ENCODE results near the gene TPH2. TPM values are rescaled to one million over a fixed set of nuclear protein-coding genes. Genes with fewer than 3 reads are reported as not detected.

The TPH2 gene
- total RNA-seq, 2 donors from 2014 or later: not detected

GRCh38 chr12:71942703-71943102, 4.1 kb downstream of the TPH2 start:
- Histone ChIP-seq H3K36me3 (no peaks in the 10 kb centered on the region), H3K27ac (no peak overlapping the region), H3K4me3 (no peak overlapping the region), H3K27me3 (replicated peaks; ENCODE audit: insufficient read depth) (no peaks in the 10 kb centered on the region), H3K4me1 (ENCODE audit: control insufficient read depth in 1 of 2, low read depth in 2 of 2) (no peaks in the 10 kb centered on the region), H3K9me3 (no peaks in the 10 kb centered on the region)
- TF ChIP-seq CTCF (IDR thresholded peaks at IDR 0.05): no peak
- ATAC-seq (ENCODE audit: insufficient number of reproducible peaks, low FRiP score, low read depth) (no peak), DNase-seq (ENCODE audit: low spot score) (no peak)

GRCh38 chr12:71945121-71945520, 6.5 kb downstream of the TPH2 start:
- no peak for ATAC-seq (ENCODE audit: insufficient number of reproducible peaks, low FRiP score, low read depth)

GRCh38 chr12:71945883-71946282, 7.2 kb downstream of the TPH2 start:
- no peaks in the 10 kb centered on the region for H3K36me3 ChIP-seq
- H3K4me3 ChIP-seq: no peak overlapping the region
- H3K27ac ChIP-seq: no peak overlapping the region
- no peak for TF ChIP-seq CTCF (IDR thresholded peaks at IDR 0.05)
- DNase-seq (ENCODE audit: low spot score) (no peak), ATAC-seq (ENCODE audit: insufficient number of reproducible peaks, low FRiP score, low read depth) (no peak)
- no peaks in the 10 kb centered on the region for H3K9me3 ChIP-seq
- no peaks in the 10 kb centered on the region for H3K4me1 ChIP-seq (ENCODE audit: control insufficient read depth in 1 of 2, low read depth in 2 of 2)
- no peaks in the 10 kb centered on the region for H3K27me3 ChIP-seq (replicated peaks; ENCODE audit: insufficient read depth)

More at GRCh38 chr12:71945121-71945520, 6.5 kb downstream of the TPH2 start:
- no peak overlapping the region for H3K27ac ChIP-seq
- no peaks in the 10 kb centered on the region for H3K9me3 ChIP-seq
- no peak for DNase-seq (ENCODE audit: low spot score)
- no peak overlapping the region for H3K4me3 ChIP-seq
- no peaks in the 10 kb centered on the region for H3K4me1 ChIP-seq (ENCODE audit: control insufficient read depth in 1 of 2, low read depth in 2 of 2)
- H3K27me3 ChIP-seq (replicated peaks; ENCODE audit: insufficient read depth): no peaks in the 10 kb centered on the region
- no peak for TF ChIP-seq CTCF (IDR thresholded peaks at IDR 0.05)
- H3K36me3 ChIP-seq: no peaks in the 10 kb centered on the region

GRCh38 chr12:71947645-71948105, 9.0 kb downstream of the TPH2 start:
- no peak overlapping the region for H3K27ac ChIP-seq
- H3K27me3 ChIP-seq (replicated peaks; ENCODE audit: insufficient read depth): no peaks in the 10 kb centered on the region
- no peak overlapping the region for H3K4me3 ChIP-seq
- H3K9me3 ChIP-seq: no peaks in the 10 kb centered on the region
- no peaks in the 10 kb centered on the region for H3K36me3 ChIP-seq
- DNase-seq (ENCODE audit: low spot score) (no peak), ATAC-seq (ENCODE audit: insufficient number of reproducible peaks, low FRiP score, low read depth) (no peak)
- TF ChIP-seq CTCF (IDR thresholded peaks at IDR 0.05): no peak
- no peaks in the 10 kb centered on the region for H3K4me1 ChIP-seq (ENCODE audit: control insufficient read depth in 1 of 2, low read depth in 2 of 2)

GRCh38 chr12:71948390-71948789, 9.7 kb downstream of the TPH2 start:
- H3K9me3 ChIP-seq: no peaks in the 10 kb centered on the region
- DNase-seq (ENCODE audit: low spot score) (no peak), ATAC-seq (ENCODE audit: insufficient number of reproducible peaks, low FRiP score, low read depth) (no peak)
- no peak for TF ChIP-seq CTCF (IDR thresholded peaks at IDR 0.05)
- H3K36me3 ChIP-seq: no peaks in the 10 kb centered on the region
- no peaks in the 10 kb centered on the region for H3K4me1 ChIP-seq (ENCODE audit: control insufficient read depth in 1 of 2, low read depth in 2 of 2)
- H3K27me3 ChIP-seq (replicated peaks; ENCODE audit: insufficient read depth): no peaks in the 10 kb centered on the region
- no peak overlapping the region for H3K4me3 ChIP-seq
- H3K27ac ChIP-seq: no peak overlapping the region
